Stomach smooth muscle (tissue), 2 donors: ENCODE results near the gene AKAP6.
"Not testable (repeated sequence)": the region's sequence is repeated elsewhere in the genome, so short reads cannot be mapped to it uniquely, and the experiment has no call there.

Source experiments
- H3K27ac ChIP-seq: one replicate; pipeline ENCODE4 v1.7.0; 2013; ENCODE audit warnings: mild to moderate bottlenecking, low read length, inconsistent platforms
- H3K27me3 ChIP-seq, 2 donors: one replicate each; pipeline ENCODE4 v1.7.0; 2013; ENCODE audit warnings: low read length in 2 of 2; ENCODE audit not compliant: insufficient read depth in 2 of 2, control insufficient read depth in 1 of 2
- H3K36me3 ChIP-seq, 2 donors: one replicate each; pipeline ENCODE4 v1.7.0; 2013; ENCODE audit warnings: low read length in 2 of 2; ENCODE audit not compliant: control insufficient read depth in 2 of 2, insufficient read depth in 2 of 2
- H3K4me1 ChIP-seq: one replicate; pipeline ENCODE4 v1.7.0; 2013; ENCODE audit warnings: low read length; ENCODE audit not compliant: control insufficient read depth, insufficient read depth
- H3K4me3 ChIP-seq, 2 donors: one replicate each; pipeline ENCODE4 v1.7.0; 2013; ENCODE audit warnings: low read length in 2 of 2
- H3K9ac ChIP-seq, 2 donors: one replicate each; pipeline ENCODE4 v1.7.0; 2013; ENCODE audit warnings: low read length in 2 of 2, mild to moderate bottlenecking in 1 of 2
- H3K9me3 ChIP-seq, 2 donors: one replicate each; pipeline ENCODE4 v1.7.0; 2013; ENCODE audit warnings: low read length in 2 of 2; ENCODE audit not compliant: control insufficient read depth in 2 of 2
- donor health status: healthy.
- donor health status: Pancreatic carcinoma.

AKAP6 gene

DNA sequence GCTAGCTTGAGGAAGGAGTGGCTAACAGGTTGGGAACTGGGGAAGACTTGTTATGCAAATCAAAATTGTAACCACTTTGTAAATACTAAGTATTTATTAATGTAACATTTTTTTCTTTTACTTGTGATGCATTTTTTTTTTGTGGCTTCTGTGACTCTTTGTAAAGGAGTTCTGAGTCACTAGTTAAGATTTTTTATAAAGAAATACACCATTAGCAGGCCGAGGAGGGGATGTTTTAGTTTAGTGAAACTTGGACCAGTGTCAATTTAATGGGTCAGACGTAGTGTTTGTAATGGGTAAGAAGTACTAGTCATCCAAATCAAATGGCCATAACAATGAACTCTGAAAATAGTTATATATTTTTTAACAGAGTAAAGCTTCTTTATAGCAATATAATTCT is 43.1 kb downstream of the AKAP6 start:
- no peaks in the 10 kb centered on the region for H3K36me3 ChIP-seq
- H3K9me3 ChIP-seq, result no peaks in the 10 kb centered on the region
- H3K4me3 ChIP-seq, result no peak overlapping the region
- no peak overlapping the region for H3K9ac ChIP-seq
- H3K27me3 ChIP-seq, result no peaks in the 10 kb centered on the region
- H3K4me1 ChIP-seq, result peaks cover 3% of the 10 kb centered on the region
- H3K27ac ChIP-seq, result no peak overlapping the region

DNA sequence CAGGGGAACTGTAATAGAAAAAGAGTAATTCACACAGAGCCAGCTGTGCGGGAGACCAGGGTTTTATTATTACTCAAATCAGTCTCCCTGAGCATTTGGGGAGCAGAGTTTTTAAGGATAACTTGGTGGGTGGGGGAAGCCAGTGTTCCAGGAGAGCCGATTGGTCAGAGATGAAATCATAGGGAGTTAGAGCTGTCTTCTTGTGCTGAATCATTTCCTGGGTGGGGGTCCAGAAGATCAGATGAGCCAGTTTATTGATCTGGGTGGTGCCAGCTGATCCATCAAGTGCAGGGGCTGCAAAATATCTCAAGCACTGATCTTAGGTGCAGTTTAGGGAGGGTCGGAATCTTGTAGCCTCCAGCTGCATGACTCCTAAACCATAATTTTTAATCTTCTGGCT is 44.1 kb downstream of the AKAP6 start:
- not testable (repeated sequence) for H3K9me3 ChIP-seq

GRCh38 chr14:32374155-32374554 is 45.1 kb downstream of the AKAP6 start:
- Histone ChIP-seq H3K9ac (no peak overlapping the region), H3K27ac (no peak overlapping the region), H3K4me1 (no peaks in the 10 kb centered on the region), H3K9me3 (no peaks in the 10 kb centered on the region), H3K27me3 (no peaks in the 10 kb centered on the region), H3K4me3 (no peak overlapping the region), H3K36me3 (no peaks in the 10 kb centered on the region)

More for the DNA sequence above, 44.1 kb downstream of the AKAP6 start:
- H3K27ac ChIP-seq, H3K36me3 ChIP-seq, H3K4me1 ChIP-seq, H3K27me3 ChIP-seq, H3K9ac ChIP-seq, H3K4me3 ChIP-seq: not testable (repeated sequence)

DNA sequence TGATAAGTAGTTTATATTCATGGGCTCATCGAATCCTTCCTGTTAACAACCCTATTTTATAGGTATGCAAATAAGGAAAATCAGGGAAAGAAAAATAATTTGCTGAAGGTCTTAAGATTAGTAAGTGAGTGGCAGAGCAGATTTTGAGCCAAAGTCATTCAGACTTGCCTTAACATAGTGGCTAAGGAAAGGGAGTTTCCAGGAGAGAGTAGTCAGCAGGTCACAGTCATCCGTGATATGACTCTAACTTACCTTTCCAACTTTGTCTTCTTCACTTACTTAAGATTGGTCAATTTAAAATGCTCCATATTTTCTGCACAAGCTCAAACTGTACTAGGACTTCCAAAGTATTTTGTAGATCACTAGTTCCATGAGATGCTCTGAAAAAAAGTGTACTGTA is 46.6 kb downstream of the AKAP6 start:
- no peaks in the 10 kb centered on the region for H3K36me3 ChIP-seq
- H3K27me3 ChIP-seq, result no peaks in the 10 kb centered on the region

GRCh38 chr14:32377046-32377646 is 48.0 kb downstream of the AKAP6 start:
- H3K9ac ChIP-seq, result no peak overlapping the region
- no peak overlapping the region for H3K27ac ChIP-seq
- H3K9me3 ChIP-seq, result no peaks in the 10 kb centered on the region
- H3K27me3 ChIP-seq, result no peaks in the 10 kb centered on the region
- H3K36me3 ChIP-seq, result no peaks in the 10 kb centered on the region
- no peak overlapping the region for H3K4me3 ChIP-seq
- H3K4me1 ChIP-seq, result no peaks in the 10 kb centered on the region

More for the DNA sequence above, 46.6 kb downstream of the AKAP6 start:
- Histone ChIP-seq H3K4me3 (no peak overlapping the region), H3K4me1 (no peaks in the 10 kb centered on the region), H3K9ac (no peak overlapping the region), H3K9me3 (no peaks in the 10 kb centered on the region), H3K27ac (no peak overlapping the region)

GRCh38 chr14:32378284-32378683 is 49.2 kb downstream of the AKAP6 start:
- Histone ChIP-seq H3K27me3 (no peaks in the 10 kb centered on the region), H3K4me1 (no peaks in the 10 kb centered on the region), H3K9me3 (no peaks in the 10 kb centered on the region), H3K9ac (no peak overlapping the region), H3K36me3 (no peaks in the 10 kb centered on the region), H3K27ac (no peak overlapping the region), H3K4me3 (no peak overlapping the region)

DNA sequence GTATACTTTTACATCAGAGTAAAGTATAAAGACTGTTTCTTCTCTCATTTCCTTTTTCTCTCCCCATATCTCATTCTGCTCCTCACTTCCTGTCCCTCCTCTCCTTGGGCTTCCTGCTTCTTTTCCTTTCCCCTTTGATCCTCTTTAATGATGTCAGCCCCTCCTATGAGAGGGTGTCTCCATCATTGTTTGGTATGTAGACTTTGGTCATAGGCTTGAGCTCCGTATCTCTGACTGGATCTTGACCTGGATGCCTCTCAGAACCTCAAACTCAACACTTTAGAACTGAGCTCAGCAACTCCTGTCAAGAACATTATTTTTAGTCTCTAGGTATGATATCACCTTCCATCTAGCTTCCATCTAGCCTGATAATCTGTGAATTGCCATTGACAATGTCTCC is 50.3 kb downstream of the AKAP6 start:
- H3K36me3 ChIP-seq, result no peaks in the 10 kb centered on the region
- no peaks in the 10 kb centered on the region for H3K4me1 ChIP-seq
- H3K27me3 ChIP-seq, result no peaks in the 10 kb centered on the region
- no peak overlapping the region for H3K4me3 ChIP-seq
- no peak overlapping the region for H3K9ac ChIP-seq
- H3K9me3 ChIP-seq, result no peaks in the 10 kb centered on the region
- H3K27ac ChIP-seq, result no peak overlapping the region

GRCh38 chr14:32381869-32382268 is 52.8 kb downstream of the AKAP6 start:
- Histone ChIP-seq H3K27me3 (no peaks in the 10 kb centered on the region), H3K36me3 (no peaks in the 10 kb centered on the region), H3K9me3 (no peaks in the 10 kb centered on the region), H3K4me3 (no peak overlapping the region), H3K9ac (no peak overlapping the region), H3K27ac (no peak overlapping the region), H3K4me1 (no peaks in the 10 kb centered on the region)

GRCh38 chr14:32382704-32383103 is 53.6 kb downstream of the AKAP6 start:
- Histone ChIP-seq H3K27ac (no peak overlapping the region), H3K27me3 (no peaks in the 10 kb centered on the region), H3K4me3 (no peak overlapping the region), H3K4me1 (no peaks in the 10 kb centered on the region), H3K9ac (no peak overlapping the region), H3K36me3 (no peaks in the 10 kb centered on the region), H3K9me3 (no peaks in the 10 kb centered on the region)

- Histone ChIP-seq H3K36me3 (no peaks in the 10 kb centered on the region), H3K27me3 (no peaks in the 10 kb centered on the region), H3K4me1 (no peaks in the 10 kb centered on the region), H3K9ac (no peak overlapping the region), H3K9me3 (no peaks in the 10 kb centered on the region), H3K4me3 (no peak overlapping the region), H3K27ac (no peak overlapping the region)
Measured at GRCh38 chr14:32383364-32384009, 54.4 kb downstream of the AKAP6 start.

DNA sequence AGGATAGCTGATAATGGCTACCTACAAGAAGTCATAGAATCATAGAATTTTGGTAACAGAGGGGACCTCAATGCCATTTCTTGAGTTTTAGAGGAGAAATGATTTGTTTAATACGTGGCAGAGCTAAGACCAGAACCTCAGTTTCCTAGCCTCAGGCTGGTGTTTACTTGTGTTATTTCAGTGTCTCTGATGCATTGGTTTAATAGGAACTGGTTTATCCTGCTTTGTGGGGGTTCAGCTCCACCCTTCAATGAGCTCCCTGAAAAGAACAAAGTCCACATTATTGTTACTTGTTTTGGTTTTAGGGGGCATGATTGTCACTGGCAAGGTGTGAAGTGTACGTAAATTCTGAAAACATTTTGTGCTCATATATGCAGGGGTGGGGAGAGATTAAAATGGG is 55.4 kb downstream of the AKAP6 start:
- Histone ChIP-seq H3K9ac (no peak overlapping the region), H3K4me3 (no peak overlapping the region), H3K36me3 (no peaks in the 10 kb centered on the region), H3K27ac (no peak overlapping the region), H3K4me1 (no peaks in the 10 kb centered on the region), H3K27me3 (no peaks in the 10 kb centered on the region), H3K9me3 (no peaks in the 10 kb centered on the region)
